SH-SY5Y (cell line): Measurements from ENCODE around the gene SOST.

Experiments
- GATA2 ChIP-seq: IDR thresholded peaks from 2 replicates; pipeline ENCODE4 v1.6.1; 2011; ENCODE audit warnings: mild to moderate bottlenecking, low read depth, low read length
- GATA3 ChIP-seq: IDR thresholded peaks from 2 replicates; pipeline ENCODE4 v1.6.1; 2011; ENCODE audit warnings: low read depth, mild to moderate bottlenecking, low read length, moderate library complexity

Gene SOST

DNA sequence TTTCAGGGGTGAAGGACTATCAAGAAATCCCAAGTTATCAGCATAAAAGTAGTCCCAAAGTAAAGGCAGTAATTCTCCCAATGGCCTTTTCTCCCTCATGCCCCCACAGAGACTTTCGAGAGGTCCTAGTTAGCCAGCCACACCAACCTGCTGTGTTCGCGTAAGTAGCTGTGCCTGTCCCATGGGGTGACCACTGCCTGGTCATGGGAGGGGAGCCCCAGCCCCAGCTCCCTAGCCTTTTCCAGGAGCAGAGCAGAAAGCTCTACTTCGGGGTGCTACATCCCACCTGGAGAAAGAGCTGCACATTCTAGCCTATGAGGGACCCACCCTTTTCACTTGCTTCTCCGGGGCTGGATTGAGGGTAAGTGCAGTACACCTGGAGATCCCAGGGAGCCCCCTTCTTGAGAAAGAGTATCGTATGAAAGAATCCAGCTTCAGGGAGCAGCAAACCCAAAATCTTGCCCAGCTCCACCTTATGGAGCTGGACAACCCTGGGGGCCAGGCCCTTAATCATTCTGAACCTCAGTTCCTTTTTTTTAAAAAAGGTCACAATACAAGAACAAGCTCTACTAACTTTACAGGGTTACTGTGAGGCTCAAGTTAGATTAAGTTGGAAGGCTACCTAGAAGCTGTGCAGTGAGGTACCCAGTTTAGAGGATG lies 8.6 kb upstream of the SOST start:
- TF ChIP-seq GATA3 = no peak
- TF ChIP-seq GATA2 = no peak

DNA sequence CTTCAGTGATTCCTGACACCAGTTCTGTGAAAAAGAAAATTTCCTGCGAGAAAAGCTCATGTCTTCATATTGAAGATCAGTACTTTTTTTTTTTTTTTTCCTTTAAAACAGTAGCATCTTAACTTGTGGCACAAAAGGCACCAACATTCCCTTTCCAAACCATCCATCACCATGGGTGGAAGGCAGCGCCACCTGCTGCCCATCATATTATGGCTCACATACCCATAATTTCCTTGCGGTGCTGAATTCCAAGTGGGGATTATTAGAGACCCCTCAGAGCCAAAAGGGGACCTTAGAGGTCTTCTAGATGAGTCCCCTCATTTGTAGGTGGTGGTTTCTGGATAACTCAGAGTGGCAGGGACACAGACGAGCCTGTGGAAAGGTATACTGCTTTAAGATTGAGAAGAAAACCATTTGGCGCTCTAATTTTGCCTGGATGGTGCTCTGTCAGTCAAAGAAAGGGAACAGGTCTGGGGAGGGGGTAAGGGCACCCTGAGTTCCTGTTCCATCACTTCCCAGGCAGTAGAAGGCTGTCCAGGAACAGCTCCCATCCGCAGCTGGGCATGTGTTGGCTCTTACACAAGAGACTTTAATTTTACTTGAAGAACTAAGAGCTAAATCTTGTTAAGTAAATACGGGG lies 7.9 kb upstream of the SOST start:
- TF ChIP-seq GATA3 = no peak
- TF ChIP-seq GATA2 = no peak

DNA sequence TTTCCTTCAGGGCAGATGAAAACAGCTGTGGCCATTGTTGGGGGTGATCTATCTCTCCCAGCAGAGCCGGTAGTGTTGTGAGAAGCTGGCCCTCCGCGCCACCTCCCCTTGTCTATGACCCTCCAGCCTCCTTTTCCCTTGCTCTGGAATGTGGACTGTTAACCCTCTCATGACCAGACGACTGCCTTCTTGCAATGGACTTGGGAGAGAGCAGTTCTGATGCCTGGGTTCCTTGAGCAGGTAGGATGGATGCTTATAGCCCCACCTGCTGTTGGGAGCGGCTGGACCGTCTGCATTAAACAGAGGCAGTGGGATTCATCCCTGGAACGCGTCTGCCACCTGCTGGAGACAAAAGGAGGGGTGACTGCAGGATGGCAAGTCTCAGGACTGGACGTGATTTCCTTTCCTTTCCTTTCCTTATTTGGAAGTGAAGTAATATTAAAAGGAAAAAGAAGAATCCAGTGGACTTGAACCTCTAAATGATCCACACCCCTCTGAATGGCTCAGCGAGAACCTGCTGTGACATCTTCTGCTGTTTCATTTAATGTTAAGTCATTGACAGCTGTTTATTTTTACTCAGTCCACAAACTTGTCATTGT lies 1.8 kb upstream of the SOST start:
- TF ChIP-seq GATA3 (no peak), GATA2 (no peak)

DNA sequence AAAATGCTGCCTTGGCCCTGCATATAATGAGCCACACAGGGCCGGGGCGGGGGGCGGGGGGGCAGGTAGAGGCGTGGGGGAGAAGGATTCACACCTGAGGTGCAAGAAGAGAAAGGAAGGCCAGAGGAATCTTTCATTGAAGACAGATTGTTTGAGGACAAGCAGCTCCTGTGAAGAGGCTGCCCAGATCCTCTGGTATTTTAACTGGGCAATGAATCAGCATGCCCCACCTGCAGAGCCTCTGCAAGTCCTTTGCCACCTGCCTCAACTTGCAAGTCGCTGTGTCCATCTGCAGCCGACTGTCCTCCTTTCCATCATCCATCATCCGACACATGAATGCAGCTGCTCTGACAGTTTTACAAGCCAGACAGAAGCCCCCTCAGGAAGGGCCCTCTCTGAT lies 1.2 kb upstream of the SOST start:
- no peak for TF ChIP-seq GATA2
- no peak for TF ChIP-seq GATA3

DNA sequence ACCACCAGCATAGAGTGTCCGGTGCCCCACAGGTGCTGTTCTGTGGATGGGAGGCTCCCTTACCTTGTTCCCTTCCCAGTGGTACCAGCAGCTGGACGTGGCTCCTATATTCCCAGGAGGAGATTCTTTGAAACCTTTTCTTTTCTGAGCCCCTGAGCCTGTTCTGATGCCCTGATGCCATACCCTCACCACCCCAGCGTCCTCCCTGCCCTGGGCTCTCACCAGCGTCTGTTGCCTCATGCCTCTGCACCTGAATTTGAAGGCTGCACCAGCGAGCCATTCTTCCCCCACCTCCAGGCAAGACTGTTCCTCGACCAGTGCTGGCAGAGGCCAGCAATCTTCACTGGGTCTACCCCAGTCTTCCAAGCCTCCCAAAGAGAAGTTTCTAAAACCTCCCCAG lies 505 bp downstream of the SOST start:
- TF ChIP-seq GATA2 (no peak), GATA3 (no peak)

DNA sequence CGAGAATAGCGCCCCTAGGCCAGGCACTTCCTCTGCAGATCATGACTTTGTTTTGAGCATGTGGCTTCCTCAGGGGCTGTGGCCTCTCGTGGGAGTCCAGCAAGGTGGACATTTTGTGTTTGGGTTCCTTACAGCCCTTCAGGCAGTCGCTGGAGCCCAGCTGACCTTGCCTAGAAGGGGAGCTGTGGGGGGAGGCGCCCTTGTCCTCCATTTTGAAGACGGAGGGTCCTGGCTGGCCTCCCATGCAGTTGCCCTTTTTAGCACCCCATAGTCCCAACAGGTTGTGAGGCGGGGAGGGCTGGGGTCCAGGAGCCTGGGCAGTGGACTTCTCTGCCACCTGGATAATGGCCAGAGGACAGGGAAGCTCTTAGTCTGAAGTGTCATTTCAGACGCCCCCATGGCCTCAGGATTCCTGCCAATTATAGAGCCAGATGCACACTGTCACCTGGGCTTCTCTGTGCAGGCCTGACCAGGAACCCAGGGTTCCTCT lies 1.4 kb downstream of the SOST start:
- TF ChIP-seq GATA3 = no peak
- no peak for TF ChIP-seq GATA2

DNA sequence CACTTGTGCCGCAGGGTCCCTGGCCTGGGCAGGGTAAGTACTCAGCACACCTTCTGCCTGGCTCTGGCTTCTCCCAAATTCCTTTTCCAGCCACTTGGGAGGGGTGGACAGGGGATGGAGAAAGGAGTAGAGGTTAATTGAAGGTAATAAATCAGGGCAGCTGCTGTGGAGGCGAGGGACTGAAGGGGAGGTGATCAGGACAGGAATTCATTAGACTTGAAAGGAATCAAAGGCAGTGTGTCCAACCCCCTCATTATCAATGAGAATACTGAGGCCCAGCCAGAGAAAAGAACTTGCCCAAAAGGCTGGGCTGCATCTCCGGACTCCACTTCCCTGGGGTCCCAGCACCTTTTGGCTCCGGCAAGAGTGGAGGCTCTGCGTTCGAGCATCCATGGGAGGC lies 2.4 kb downstream of the SOST start:
- TF ChIP-seq GATA3 (no peak), GATA2 (no peak)

DNA sequence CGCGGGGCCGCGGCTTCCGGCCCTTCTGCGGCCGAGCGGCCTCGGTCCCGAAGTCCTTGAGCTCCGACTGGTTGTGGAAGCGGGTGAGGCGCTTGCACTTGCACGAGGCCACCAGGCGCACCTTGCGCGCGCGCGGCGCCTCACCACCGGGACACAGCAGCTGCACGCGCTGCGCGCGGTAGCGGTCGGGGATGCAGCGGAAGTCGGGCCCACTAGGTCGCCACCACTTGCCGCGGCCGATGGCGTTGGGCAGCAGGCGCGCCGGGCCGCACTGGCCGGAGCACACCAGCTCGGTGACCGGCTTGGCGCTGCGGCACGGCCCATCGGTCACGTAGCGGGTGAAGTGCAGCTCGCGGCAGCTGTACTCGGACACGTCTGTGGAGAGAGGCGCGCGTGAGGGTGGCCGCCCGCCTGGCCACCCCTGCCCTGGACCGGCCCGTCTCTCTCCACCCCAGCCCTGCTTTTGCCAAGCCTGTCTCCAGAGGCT lies 3.2 kb downstream of the SOST start:
- TF ChIP-seq GATA2 (no peak), GATA3 (no peak)

DNA sequence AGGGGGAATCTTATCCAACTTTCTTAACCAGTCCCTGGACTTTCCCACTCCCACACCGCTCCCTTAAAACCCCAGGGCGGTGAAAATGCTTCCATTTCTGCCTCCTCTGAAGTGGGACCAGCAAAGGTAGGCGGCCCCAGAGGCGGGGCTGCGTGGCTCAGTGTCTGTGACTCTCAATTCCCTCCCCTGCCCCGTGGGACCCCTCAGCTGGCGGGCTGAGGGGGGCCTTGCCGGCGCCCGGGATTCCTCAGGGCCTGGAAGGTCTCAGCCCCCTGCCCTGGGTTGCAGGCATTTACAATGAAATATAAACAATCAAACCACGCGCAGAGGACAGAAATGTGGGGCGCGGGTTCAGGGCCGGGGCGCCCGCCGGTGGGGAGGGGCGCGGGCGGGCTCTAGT lies 3.6 kb downstream of the SOST start:
- TF ChIP-seq GATA3 (no peak), GATA2 (no peak)

DNA sequence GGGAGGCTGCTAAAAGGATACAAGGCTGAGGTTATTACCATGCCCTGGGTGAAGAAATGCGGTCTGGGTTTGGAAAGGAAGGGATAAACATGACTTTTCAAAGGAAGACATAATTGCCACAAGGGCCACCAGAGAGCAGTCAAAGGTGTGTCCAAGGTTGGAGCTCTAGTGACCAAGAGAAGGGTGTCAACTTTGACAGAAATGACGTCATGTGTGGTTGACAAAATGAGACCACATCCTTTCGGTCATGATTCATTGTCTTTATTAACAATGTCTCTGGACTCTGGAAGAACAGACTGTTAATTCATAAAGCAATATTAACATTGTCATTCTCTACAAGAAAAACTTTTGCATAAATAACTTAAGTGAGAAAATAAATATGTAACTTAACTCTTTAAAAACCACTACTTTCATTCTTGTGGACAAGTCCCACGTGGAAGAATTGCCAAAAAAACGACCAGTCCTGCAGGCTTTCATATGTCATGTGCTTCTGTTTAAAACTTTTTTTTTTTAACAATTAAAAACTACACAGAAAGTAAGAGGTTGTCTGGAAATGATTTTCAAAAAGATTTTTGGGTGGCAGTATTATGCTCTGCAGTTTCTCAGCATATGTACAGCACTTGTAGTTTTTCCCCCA lies 5.0 kb downstream of the SOST start:
- TF ChIP-seq GATA3 = no peak
- TF ChIP-seq GATA2 = no peak

DNA sequence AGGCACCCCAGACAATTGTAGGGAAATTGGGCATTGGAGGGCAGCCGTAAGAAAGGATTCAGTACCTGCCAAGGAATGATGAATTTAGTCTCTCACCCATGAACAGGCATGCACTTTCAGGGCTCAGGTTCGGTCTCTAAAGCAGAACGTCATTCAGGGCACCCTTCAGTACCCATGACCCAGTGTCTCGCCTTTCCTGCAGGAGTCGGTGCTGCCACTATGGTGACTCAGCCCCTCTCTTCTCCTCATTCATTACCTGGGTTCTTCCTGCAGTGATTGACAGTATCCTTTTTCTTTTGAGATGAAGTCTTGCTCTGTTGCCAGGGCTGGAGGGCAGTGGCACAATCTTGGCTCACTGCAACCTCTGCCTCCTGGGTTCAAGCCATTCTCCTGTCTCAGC lies 8.4 kb downstream of the SOST start:
- TF ChIP-seq GATA3 (no peak), GATA2 (no peak)

DNA sequence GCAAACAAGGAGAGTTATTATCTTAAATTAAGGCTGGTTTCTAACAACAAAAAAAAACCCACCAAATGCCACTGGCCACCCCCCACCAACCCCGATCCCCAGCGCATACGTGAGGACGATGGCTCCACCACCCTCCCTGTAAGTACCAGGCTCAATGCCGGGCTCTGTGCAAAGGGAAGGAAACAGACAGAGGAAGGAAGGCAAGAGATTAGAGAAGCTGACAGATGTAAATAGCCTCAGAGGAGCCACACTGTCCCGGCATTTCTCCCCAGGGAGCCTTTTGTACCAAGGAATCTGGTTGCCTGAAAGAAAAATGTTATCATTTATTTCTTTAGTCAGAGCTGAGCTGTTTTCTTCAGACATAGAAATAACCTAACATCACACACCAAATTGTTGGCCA lies 13.1 kb downstream of the SOST start:
- TF ChIP-seq GATA3 (no peak), GATA2 (no peak)

DNA sequence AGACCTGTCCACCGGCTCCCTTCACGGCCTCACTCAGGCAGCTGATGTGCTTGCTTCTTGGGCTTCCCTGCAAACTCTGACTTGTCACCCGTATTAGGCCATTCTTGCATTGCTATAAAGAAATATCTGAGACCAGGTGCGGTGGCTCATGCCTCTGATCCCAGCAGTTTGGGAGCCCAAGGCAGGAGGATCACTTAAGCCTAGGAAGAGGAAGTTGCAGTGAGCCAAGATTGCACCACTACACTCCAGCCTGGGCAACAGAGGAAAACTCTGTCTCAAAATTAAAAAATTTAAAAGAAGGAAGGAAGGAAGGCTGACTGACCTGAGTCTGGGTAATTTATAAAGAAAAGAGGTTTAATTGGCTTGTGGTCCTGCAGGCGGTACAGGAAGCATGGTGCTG lies 17.0 kb downstream of the SOST start:
- TF ChIP-seq GATA2 = no peak

DNA sequence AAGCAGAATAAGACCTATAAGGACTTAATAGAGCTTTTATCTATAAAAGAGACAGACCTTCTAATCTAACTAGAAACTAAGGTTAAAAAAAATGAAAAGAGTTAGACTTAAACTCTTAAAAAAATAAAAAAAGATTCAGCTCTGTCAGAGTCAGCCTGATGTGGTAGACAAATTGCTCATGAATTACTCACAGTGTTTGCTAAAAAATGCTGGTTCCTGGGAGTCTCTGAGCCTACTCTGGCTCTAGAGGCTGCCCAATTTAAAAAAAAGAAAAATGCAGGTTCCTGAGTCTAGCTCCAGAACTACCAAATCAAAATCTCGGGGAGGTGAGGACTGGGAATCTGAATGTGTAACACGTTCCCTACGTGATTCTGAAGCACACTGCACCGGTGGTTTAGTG lies 18.1 kb downstream of the SOST start:
- no peak for TF ChIP-seq GATA2
- no peak for TF ChIP-seq GATA3

DNA sequence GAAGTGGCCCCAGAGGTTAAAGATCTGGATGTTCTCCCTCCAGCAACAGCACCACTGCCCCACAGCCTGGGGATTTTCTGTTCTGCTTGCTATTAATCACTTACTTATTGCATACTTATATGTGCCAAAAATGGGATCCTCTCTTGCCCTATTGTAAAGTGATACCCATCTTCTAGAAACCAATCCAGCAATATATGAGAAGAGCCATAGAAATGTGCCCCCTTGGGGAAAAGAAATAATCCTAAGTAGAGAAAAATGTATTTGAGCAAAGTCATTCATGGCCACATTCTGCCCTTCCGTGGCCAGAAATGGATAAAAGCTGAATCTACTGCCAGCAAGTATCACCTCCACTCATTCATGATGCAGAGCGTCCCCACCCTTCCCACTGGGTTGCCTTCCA lies 20.9 kb downstream of the SOST start:
- no peak for TF ChIP-seq GATA3
- no peak for TF ChIP-seq GATA2

DNA sequence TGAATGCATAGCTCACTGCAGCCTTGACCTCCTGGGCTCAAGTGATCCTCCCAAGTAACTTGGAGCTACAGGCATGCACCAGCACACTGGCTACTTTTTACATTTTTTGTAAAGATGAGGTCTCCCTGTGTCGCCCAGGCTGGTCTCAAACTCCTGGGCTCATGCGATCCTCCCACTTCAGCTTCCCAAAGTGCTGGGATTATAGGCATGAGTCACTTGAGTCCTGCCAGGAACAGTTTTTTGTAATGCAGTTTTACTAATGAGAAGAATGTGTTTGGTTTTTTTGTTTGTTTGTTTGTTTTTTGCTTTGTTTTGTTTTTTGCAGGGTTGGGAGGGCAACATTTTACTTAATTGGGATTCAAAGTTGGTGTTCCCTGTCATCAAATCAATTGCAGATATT lies 22.2 kb downstream of the SOST start:
- TF ChIP-seq GATA3 (no peak), GATA2 (no peak)

DNA sequence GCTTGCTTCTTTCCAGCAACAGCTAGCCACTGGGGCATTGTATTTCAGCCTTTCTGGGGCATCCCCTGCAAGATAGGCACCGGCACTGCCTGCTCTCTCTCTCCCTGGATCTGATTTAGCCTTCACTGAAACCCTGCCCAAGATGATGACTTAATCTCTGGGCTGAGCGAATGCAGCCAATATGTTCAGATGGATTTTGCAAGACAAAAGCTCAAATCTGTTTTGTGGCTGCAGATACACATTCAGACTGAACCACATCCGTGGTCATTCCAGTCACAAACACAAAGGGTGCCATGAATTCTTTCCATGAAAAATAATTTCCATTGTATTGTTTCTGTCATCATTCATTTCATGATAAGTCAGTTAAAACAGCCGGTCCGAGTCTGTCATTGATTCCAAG lies 24.2 kb downstream of the SOST start:
- no peak for TF ChIP-seq GATA2
- TF ChIP-seq GATA3 = no peak
